SK-N-MC (cell line): ENCODE results near the gene GPR21.

Experiments
- DNase-seq: peaks from one replicate; pipeline ENCODE4 v3.0.0-alpha.2; 2011; ENCODE audit warnings: low read depth, low spot score
- H3K27ac ChIP-seq: fragments of 200-600 bp; sonication (generic); 2 replicates; pipeline ENCODE4 v1.5.1; 2016; ENCODE audit warnings: mixed run types
- H3K36me3 ChIP-seq: fragments of 200-600 bp; sonication (generic); 2 replicates; pipeline ENCODE4 v1.6.1; 2017; ENCODE audit warnings: antibody characterized with exemption, low read length, mixed read lengths; ENCODE audit not compliant: insufficient read depth
- H3K4me3 ChIP-seq: fragments of 200-600 bp; sonication (generic); 2 replicates; pipeline ENCODE4 v1.5.1; 2016
- H3K9ac ChIP-seq: fragments of 200-600 bp; sonication (generic); 2 replicates; pipeline ENCODE4 v1.8.0; 2017; ENCODE audit warnings: mixed run types, mixed read lengths; ENCODE audit not compliant: insufficient read length
- H3K9me3 ChIP-seq: fragments of 200-600 bp; sonication (generic); 2 replicates; pipeline ENCODE4 v1.6.1; 2017; ENCODE audit warnings: low read depth, mild to moderate bottlenecking, antibody characterized with exemption, low read length, moderate library complexity, mixed read lengths
- EZH2 ChIP-seq: fragments of 200-600 bp; sonication (generic); IDR thresholded peaks from one replicate; pipeline ENCODE4 v1.6.1; 2017; ENCODE audit warnings: antibody characterized with exemption
- FOXP2 ChIP-seq: optimal IDR thresholded peaks from 2 replicates; pipeline ENCODE3; 2011; ENCODE audit warnings: mild to moderate bottlenecking, moderate library complexity; ENCODE audit not compliant: insufficient read depth; ENCODE audit errors: extremely low read length, control extremely low read depth
- POLR2AphosphoS5 ChIP-seq: IDR thresholded peaks from 2 replicates; pipeline ENCODE4 v1.6.1; 2012; ENCODE audit warnings: mild to moderate bottlenecking, low read depth, low read length, borderline replicate concordance

Gene GPR21, protein sequence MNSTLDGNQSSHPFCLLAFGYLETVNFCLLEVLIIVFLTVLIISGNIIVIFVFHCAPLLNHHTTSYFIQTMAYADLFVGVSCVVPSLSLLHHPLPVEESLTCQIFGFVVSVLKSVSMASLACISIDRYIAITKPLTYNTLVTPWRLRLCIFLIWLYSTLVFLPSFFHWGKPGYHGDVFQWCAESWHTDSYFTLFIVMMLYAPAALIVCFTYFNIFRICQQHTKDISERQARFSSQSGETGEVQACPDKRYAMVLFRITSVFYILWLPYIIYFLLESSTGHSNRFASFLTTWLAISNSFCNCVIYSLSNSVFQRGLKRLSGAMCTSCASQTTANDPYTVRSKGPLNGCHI

DNA sequence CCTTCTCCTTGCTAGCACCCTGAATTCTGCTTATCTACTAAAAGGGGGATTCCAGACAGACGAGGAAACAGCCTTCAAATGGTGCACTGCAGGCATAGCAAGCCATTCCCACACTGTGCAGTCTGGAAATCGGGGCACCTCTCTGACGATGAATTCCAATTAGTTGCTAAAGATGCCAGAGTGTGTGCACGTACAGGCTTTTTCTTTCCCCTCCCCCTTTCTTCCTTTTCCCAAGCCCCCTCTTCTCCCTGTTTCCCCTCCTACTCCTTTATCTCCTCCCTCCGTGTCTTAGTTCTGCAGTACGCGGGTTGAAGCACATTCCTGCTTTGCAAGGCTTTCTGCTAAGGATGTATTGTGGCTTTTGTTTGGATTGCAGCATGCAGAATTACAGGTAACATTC, at the start of gene GPR21:
Gene GPR21, plus strand, starts transcription at position 316 of the 400 bp plus-strand sequence. CDS start 900 bp downstream, outside the sequence.
- Histone ChIP-seq H3K9ac (no peak within 1 kb of the TSS), H3K36me3 (peaks cover 38% of the 10 kb centered on the region), H3K27ac (peak within 1 kb of the TSS; percentile 37), H3K4me3 (peak within 1 kb of the TSS; percentile 25; the same call in 1 of the 2 replicates), H3K9me3 (no peaks in the 10 kb centered on the region)
- no peak for TF ChIP-seq EZH2
- no peak for DNase-seq

GRCh38 chr9:122986010-122986409, 47.5 kb upstream of the GPR21 start:
- Histone ChIP-seq H3K4me3 (no peak overlapping the region), H3K27ac (no peak overlapping the region), H3K36me3 (peaks cover 70% of the 10 kb centered on the region), H3K9me3 (no peaks in the 10 kb centered on the region), H3K9ac (no peak overlapping the region)
- no peak for DNase-seq
- no peak for TF ChIP-seq POLR2AphosphoS5
- no peak for TF ChIP-seq EZH2
- TF ChIP-seq FOXP2: no peak

DNA sequence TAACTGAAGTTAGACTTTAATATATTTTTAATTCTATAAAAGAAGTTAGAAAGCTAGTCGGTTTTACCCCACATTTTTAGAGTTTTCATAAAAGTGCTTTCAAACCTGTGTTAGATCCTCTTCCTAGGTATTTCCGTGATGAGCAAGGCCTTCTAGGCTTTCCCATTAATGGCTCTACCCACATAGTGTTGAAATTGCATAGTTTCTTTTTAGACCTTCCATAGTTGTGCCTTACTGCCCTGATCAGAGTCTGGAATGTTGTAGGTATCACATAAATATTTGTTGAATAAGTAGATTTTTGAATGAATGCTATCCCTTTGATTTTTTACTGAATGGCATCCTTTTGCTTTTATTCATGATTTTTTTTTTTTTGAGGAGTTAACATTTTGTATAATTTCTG, 45.3 kb upstream of the GPR21 start:
- no peak for TF ChIP-seq POLR2AphosphoS5
- TF ChIP-seq FOXP2: no peak
- no peak for TF ChIP-seq EZH2
- Histone ChIP-seq H3K9ac (no peak overlapping the region), H3K36me3 (peaks cover 70% of the 10 kb centered on the region), H3K4me3 (no peak overlapping the region), H3K9me3 (no peaks in the 10 kb centered on the region), H3K27ac (no peak overlapping the region)
- no peak for DNase-seq

GRCh38 chr9:122988920-122989621, 44.4 kb upstream of the GPR21 start:
- Histone ChIP-seq H3K36me3 (peaks cover 61% of the 10 kb centered on the region), H3K9ac (no peak overlapping the region), H3K9me3 (no peaks in the 10 kb centered on the region), H3K27ac (peak overlapping the region; percentile 52; the same call in 1 of the 2 replicates), H3K4me3 (no peak overlapping the region)
- no peak for DNase-seq
- TF ChIP-seq POLR2AphosphoS5 (no peak), EZH2 (no peak), FOXP2 (no peak)

GRCh38 chr9:122991370-122991830, 42.1 kb upstream of the GPR21 start:
- no peaks in the 10 kb centered on the region for H3K9me3 ChIP-seq
- H3K4me3 ChIP-seq: no peak overlapping the region
- DNase-seq: peak; percentile 35
- H3K36me3 ChIP-seq: peaks cover 49% of the 10 kb centered on the region
- TF ChIP-seq FOXP2 (no peak), POLR2AphosphoS5 (no peak), EZH2 (no peak)
- H3K9ac ChIP-seq: no peak overlapping the region
- H3K27ac ChIP-seq: no peak overlapping the region

- peak overlapping the region; percentile 55; the same call in 1 of the 2 replicates for H3K27ac ChIP-seq
- no peak overlapping the region for H3K9ac ChIP-seq
- no peak for DNase-seq
- no peaks in the 10 kb centered on the region for H3K9me3 ChIP-seq
- peaks cover 46% of the 10 kb centered on the region for H3K36me3 ChIP-seq
- no peak overlapping the region for H3K4me3 ChIP-seq
- TF ChIP-seq POLR2AphosphoS5 (no peak), FOXP2 (no peak), EZH2 (no peak)
Measured at GRCh38 chr9:122996586-122996985, 36.9 kb upstream of the GPR21 start.

DNA sequence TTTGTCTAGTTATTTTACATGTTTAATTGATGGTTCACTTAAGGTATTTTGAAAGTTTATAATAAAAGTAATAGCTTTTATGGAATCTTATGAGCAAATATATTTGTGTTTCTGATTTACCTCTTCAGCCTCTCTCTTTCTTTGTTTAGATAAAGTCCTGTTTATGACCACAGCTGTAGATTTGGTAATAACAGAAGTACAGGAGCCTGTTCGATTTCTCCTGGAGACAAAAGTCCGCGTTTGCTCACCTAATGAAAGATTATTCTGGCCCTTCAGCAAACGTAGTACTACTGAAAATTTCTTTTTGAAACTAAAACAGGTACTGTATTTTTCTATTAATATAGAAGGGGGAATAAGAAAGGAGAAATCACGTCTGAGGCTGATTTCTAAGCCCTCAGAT, 35.0 kb upstream of the GPR21 start:
- H3K9me3 ChIP-seq: no peaks in the 10 kb centered on the region
- peaks cover 47% of the 10 kb centered on the region for H3K36me3 ChIP-seq
- no peak overlapping the region for H3K9ac ChIP-seq

DNA sequence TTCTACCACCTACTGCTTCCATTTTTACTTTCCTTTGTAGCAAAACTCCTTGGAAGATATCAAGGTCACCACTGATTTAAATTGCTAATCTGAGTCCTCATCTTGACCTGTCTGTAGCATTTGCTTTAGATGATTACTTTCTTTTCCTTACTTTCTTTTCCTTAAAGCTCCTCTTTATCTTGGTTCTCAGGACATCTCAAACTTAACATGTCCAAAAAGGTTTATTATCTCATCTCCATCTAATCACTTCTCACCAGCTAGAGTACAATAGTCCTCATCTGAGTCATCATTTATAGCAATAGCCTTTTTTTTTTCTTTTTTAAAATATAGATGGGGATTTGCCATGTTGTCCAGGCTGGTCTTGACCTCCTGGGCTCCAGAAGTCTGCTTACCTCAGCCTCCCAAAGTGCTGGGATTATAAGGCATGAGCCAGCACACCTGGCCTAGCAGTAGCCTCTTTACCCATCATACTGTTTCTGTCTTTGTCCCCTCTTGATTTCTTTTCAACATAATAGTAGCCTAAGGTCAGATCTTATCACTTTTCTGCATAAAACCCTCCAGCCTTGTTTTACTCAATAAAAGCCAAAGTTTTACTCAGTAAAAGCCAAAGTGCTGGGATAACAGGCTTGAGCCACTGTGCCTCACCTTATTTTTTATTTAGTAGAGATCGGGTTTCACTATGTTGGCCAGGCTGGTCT, 32.9 kb upstream of the GPR21 start:
- peaks cover 56% of the 10 kb centered on the region for H3K36me3 ChIP-seq
- H3K27ac ChIP-seq: peak overlapping the region; percentile 47
- no peak overlapping the region for H3K4me3 ChIP-seq
- no peak overlapping the region for H3K9ac ChIP-seq
- no peak for DNase-seq
- H3K9me3 ChIP-seq: no peaks in the 10 kb centered on the region
- TF ChIP-seq POLR2AphosphoS5: no peak
- TF ChIP-seq FOXP2: no peak
- no peak for TF ChIP-seq EZH2

More for the DNA sequence above, 35.0 kb upstream of the GPR21 start:
- no peak for TF ChIP-seq EZH2
- no peak for TF ChIP-seq FOXP2
- TF ChIP-seq POLR2AphosphoS5: no peak
- Histone ChIP-seq H3K27ac (peak overlapping the region; percentile 55; the same call in 1 of the 2 replicates), H3K4me3 (no peak overlapping the region)
- DNase-seq: no peak
